ENCODE results near the gene ZNF343. TPM values are rescaled to one million over a fixed set of nuclear protein-coding genes. Genes with fewer than 3 reads are reported as not detected.

ZNF343 gene
- total RNA-seq, 1 experiment from 2014 or later: 3.4 TPM

- Histone ChIP-seq H2BK5ac (ENCODE audit: insufficient read length, low read length) (no peak overlapping the region), H3K23ac (ENCODE audit: insufficient read length, low read depth, low read length) (no peak overlapping the region), H3K27ac (ENCODE audit: insufficient read length, low read depth, low read length) (no peak overlapping the region), H3K4me2 (ENCODE audit: insufficient read depth, insufficient read length, low read length) (no peak overlapping the region), H2AFZ (ENCODE audit: low read length) (no peak overlapping the region), H3K79me1 (ENCODE audit: insufficient read depth, low read depth, low read length, poor library complexity, severe bottlenecking) (no peaks in the 10 kb centered on the region), H3K18ac (ENCODE audit: insufficient read length, low read depth, low read length) (no peak overlapping the region), H3K27me3 (ENCODE audit: insufficient read depth, low read length) (no peaks in the 10 kb centered on the region), H3T11ph (ENCODE audit: low read length) (no peak overlapping the region), H3K4me1 (ENCODE audit: insufficient read depth, low read length) (no peaks in the 10 kb centered on the region), H3K56ac (ENCODE audit: insufficient read length, low read depth, low read length) (no peak overlapping the region), H4K8ac (replicated peaks; ENCODE audit: insufficient read length, low read depth, low read length) (no peak overlapping the region), H3K4ac (ENCODE audit: low read depth, low read length) (no peak overlapping the region), H3K14ac (ENCODE audit: insufficient read depth, low read length) (no peak overlapping the region), H2BK15ac (ENCODE audit: low read depth, low read length) (no peak overlapping the region), H4K91ac (ENCODE audit: insufficient read length, low read depth, low read length) (no peak overlapping the region), H3K23me2 (ENCODE audit: insufficient read length, low read depth, low read length, poor library complexity, severe bottlenecking) (no peaks in the 10 kb centered on the region), H3K79me2 (ENCODE audit: insufficient read depth, low read length) (no peaks in the 10 kb centered on the region), H2BK12ac (ENCODE audit: insufficient read length, low read depth, low read length) (no peak overlapping the region), H3K9ac (ENCODE audit: extremely low read depth, insufficient read length, low read length) (no peak overlapping the region), H2BK20ac (ENCODE audit: low read depth, low read length, poor library complexity, severe bottlenecking) (no peak overlapping the region), H4K5ac (ENCODE audit: insufficient read length, low read depth, low read length) (no peak overlapping the region), H2AK5ac (ENCODE audit: insufficient read length, low read length) (no peak overlapping the region), H3K9me3 (ENCODE audit: control insufficient read depth, low read depth, low read length) (no peaks in the 10 kb centered on the region), H2BK120ac (ENCODE audit: low read depth, low read length, poor library complexity, severe bottlenecking) (no peak overlapping the region), H4K20me1 (ENCODE audit: control insufficient read depth, insufficient read depth, insufficient read length) (no peaks in the 10 kb centered on the region)
- whole genome bisulfite sequencing (ENCODE audit: extremely low coverage, insufficient read length, low lambda C conversion rate): no CpG with 5 or more reads among the region's 4 CpGs
- Mint-ChIP-seq H3K9me3 (no peaks in the 10 kb centered on the region; a peak in 1 of 5 replicates), H3K27me3 (ENCODE audit: low read depth) (peaks cover 8% of the 10 kb centered on the region), H3K4me1 (peaks cover 12 to 20% of the 10 kb centered on the region in 2 experiments), H3K4me3 (no peak overlapping the region), H3K27ac (no peak overlapping the region), H3K36me3 (ENCODE audit: insufficient read depth in 1 of 3, low read depth in 3 of 3) (peaks cover 0 to 13% (median 10%) of the 10 kb centered on the region in 3 experiments; a peak in 2 of 7 replicates)
- no peak for DNase-seq
- no peak for TF ChIP-seq CTCF (conservative IDR thresholded peaks at IDR 0.05)
Measured at GRCh38 chr20:2485661-2486060, 23.1 kb downstream of the ZNF343 start.
